ENCODE measurements around the gene TCF3. TPM values are rescaled to one million over a fixed set of nuclear protein-coding genes. Genes with fewer than 3 reads are reported as not detected.
A peak's percentile ranks its signal among the peaks of the same experiment; 100 is the strongest.

Gene TCF3
- total and polyA plus RNA-seq, 2 experiments from 2014 or later, result 76.7 to 125 TPM

GRCh38 chr19:1599460-1599846 is 53.0 kb downstream of the TCF3 start:
- TF ChIP-seq EZH2 (IDR thresholded peaks at IDR 0.05; ENCODE audit: borderline replicate concordance) (no peak), EZH2phosphoT487 (IDR thresholded peaks at IDR 0.05; ENCODE audit: low read depth, severe bottlenecking, unreplicated experiment) (no peak)
- TF ChIP-seq, protein P1, sequence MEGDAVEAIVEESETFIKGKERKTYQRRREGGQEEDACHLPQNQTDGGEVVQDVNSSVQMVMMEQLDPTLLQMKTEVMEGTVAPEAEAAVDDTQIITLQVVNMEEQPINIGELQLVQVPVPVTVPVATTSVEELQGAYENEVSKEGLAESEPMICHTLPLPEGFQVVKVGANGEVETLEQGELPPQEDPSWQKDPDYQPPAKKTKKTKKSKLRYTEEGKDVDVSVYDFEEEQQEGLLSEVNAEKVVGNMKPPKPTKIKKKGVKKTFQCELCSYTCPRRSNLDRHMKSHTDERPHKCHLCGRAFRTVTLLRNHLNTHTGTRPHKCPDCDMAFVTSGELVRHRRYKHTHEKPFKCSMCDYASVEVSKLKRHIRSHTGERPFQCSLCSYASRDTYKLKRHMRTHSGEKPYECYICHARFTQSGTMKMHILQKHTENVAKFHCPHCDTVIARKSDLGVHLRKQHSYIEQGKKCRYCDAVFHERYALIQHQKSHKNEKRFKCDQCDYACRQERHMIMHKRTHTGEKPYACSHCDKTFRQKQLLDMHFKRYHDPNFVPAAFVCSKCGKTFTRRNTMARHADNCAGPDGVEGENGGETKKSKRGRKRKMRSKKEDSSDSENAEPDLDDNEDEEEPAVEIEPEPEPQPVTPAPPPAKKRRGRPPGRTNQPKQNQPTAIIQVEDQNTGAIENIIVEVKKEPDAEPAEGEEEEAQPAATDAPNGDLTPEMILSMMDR (IDR thresholded peaks at IDR 0.05; ENCODE audit: poor library complexity), result no peak
- H3K4me3 ChIP-seq, result no peak overlapping the region
- no peak for DNase-seq (ENCODE audit: low spot score)
- H3K9me2 ChIP-seq (replicated peaks; ENCODE audit: insufficient read depth), result no peaks in the 10 kb centered on the region
- H3K9me3 ChIP-seq (ENCODE audit: low read depth), result no peaks in the 10 kb centered on the region
- H3K36me3 ChIP-seq (replicated peaks; ENCODE audit: insufficient read depth, low read depth), result no peaks in the 10 kb centered on the region
- peaks cover 51% of the 10 kb centered on the region for H3K79me2 ChIP-seq
- no peak overlapping the region for H3K4me2 ChIP-seq
- H4K20me1 ChIP-seq (ENCODE audit: insufficient read depth, poor library complexity, severe bottlenecking), result peaks cover 27% of the 10 kb centered on the region
- no peaks in the 10 kb centered on the region for H3K27me3 ChIP-seq
- H3K4me1 ChIP-seq (ENCODE audit: insufficient read depth), result peaks cover 7% of the 10 kb centered on the region
- no peak overlapping the region for H2AFZ ChIP-seq
- WGBS (ENCODE audit: low lambda C conversion rate, missing lambda C conversion rate), result 94% methylated on average over 14 of the region's 15 CpGs
- no peak overlapping the region for H3K27ac ChIP-seq

- Histone ChIP-seq H3K4me3 (no peak overlapping the region), H3K27ac (no peak overlapping the region), H3K9me2 (replicated peaks; ENCODE audit: insufficient read depth) (no peaks in the 10 kb centered on the region), H3K27me3 (no peaks in the 10 kb centered on the region), H3K36me3 (replicated peaks; ENCODE audit: insufficient read depth, low read depth) (no peaks in the 10 kb centered on the region), H3K4me1 (ENCODE audit: insufficient read depth) (peaks cover 2% of the 10 kb centered on the region), H3K79me2 (peaks cover 45% of the 10 kb centered on the region), H4K20me1 (ENCODE audit: insufficient read depth, poor library complexity, severe bottlenecking) (peaks cover 25% of the 10 kb centered on the region), H3K4me2 (no peak overlapping the region), H3K9me3 (ENCODE audit: low read depth) (no peaks in the 10 kb centered on the region), H2AFZ (no peak overlapping the region)
- WGBS (ENCODE audit: low lambda C conversion rate, missing lambda C conversion rate), result 95% methylated on average over 20 of the region's 20 CpGs
- TF ChIP-seq, protein P1 (IDR thresholded peaks at IDR 0.05; ENCODE audit: poor library complexity), result no peak
- no peak for TF ChIP-seq EZH2phosphoT487 (IDR thresholded peaks at IDR 0.05; ENCODE audit: low read depth, severe bottlenecking, unreplicated experiment)
- no peak for TF ChIP-seq EZH2 (IDR thresholded peaks at IDR 0.05; ENCODE audit: borderline replicate concordance)
- no peak for DNase-seq (ENCODE audit: low spot score)
Observed at GRCh38 chr19:1598777-1599459, 53.5 kb downstream of the TCF3 start.

DNA sequence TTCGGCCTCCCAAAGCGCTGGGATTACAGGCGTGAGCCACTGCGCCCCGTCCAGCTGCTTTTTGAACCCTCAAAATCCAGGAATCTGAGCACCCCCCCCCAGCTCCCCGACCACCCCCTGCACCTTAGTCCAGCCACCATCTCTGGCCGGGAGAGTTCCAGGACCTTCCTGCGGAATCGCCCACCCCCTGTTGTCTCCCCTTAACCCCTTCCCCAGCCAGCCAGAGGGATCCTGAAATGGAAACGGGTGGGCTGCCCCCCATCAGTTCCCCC is 59.0 kb downstream of the TCF3 start:
- no peaks in the 10 kb centered on the region for H3K9me3 ChIP-seq (ENCODE audit: low read depth)
- peak overlapping the region; percentile 99 for H3K4me2 ChIP-seq
- TF ChIP-seq, protein P1 (IDR thresholded peaks at IDR 0.05; ENCODE audit: poor library complexity), result no peak
- no peak for TF ChIP-seq EZH2 (IDR thresholded peaks at IDR 0.05; ENCODE audit: borderline replicate concordance)
- no peak for TF ChIP-seq EZH2phosphoT487 (IDR thresholded peaks at IDR 0.05; ENCODE audit: low read depth, severe bottlenecking, unreplicated experiment)
- H4K20me1 ChIP-seq (ENCODE audit: insufficient read depth, poor library complexity, severe bottlenecking), result peaks cover 32% of the 10 kb centered on the region
- WGBS (ENCODE audit: low lambda C conversion rate, missing lambda C conversion rate), result 70% methylated on average over 6 of the region's 10 CpGs
- H3K9me2 ChIP-seq (replicated peaks; ENCODE audit: insufficient read depth), result no peaks in the 10 kb centered on the region
- no peaks in the 10 kb centered on the region for H3K36me3 ChIP-seq (replicated peaks; ENCODE audit: insufficient read depth, low read depth)
- DNase-seq (ENCODE audit: low spot score), result no peak
- no peak overlapping the region for H3K4me3 ChIP-seq
- H2AFZ ChIP-seq, result no peak overlapping the region
- no peak overlapping the region for H3K27ac ChIP-seq
- H3K4me1 ChIP-seq (ENCODE audit: insufficient read depth), result peaks cover 9% of the 10 kb centered on the region
- no peaks in the 10 kb centered on the region for H3K27me3 ChIP-seq
- peaks cover 37% of the 10 kb centered on the region for H3K79me2 ChIP-seq

All from hepatocyte (in vitro differentiated cells).